ENCODE data around the gene TMEM26. TPM values are rescaled to one million over a fixed set of nuclear protein-coding genes. Genes with fewer than 3 reads are reported as not detected.

TMEM26 gene
- total RNA-seq, 4 donors from 2014 or later, result not detected

DNA sequence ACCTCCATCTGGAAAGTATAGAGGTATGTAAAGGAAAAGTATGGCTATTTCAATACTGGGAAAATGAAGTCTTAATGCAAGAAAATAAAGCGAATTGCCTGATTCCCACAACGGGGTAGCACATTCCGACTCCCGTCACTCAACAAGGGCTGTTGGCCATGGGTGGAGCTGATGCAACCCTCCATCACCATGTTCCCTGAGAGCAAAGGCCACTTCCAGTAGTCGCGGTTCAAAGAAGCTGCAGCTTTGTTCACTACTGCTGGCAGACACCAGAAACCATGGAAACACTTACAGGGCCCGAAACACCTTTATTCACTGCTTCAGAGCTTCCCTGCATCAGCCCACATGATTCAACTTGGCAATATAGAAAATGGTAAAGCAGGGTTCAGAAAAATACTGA lies 44.0 kb downstream of the TMEM26 start:
- Histone ChIP-seq H3K9me3 (no peaks in the 10 kb centered on the region), H3K4me3 (no peak overlapping the region), H3K4me1 (no peaks in the 10 kb centered on the region), H3K36me3 (no peaks in the 10 kb centered on the region), H3K27me3 (no peaks in the 10 kb centered on the region), H3K27ac (no peak overlapping the region)
- no peak for DNase-seq (ENCODE audit: low spot score in 2 of 2)
- no peak for TF ChIP-seq EP300 (IDR thresholded peaks at IDR 0.05)
- no peak for TF ChIP-seq POLR2A (IDR thresholded peaks at IDR 0.05)
- no peak for TF ChIP-seq POLR2AphosphoS5 (IDR thresholded peaks at IDR 0.05)
- no peak for TF ChIP-seq CTCF (IDR thresholded peaks at IDR 0.05)
- WGBS, result 93% methylated on average over 7 of the region's 7 CpGs

- Histone ChIP-seq H3K27me3 (no peaks in the 10 kb centered on the region), H3K4me3 (no peak overlapping the region), H3K9me3 (no peaks in the 10 kb centered on the region), H3K27ac (no peak overlapping the region), H3K4me1 (no peaks in the 10 kb centered on the region), H3K36me3 (no peaks in the 10 kb centered on the region)
- DNase-seq (ENCODE audit: low spot score in 2 of 2), result no peak
- WGBS, result 55% methylated on average over 4 of the region's 4 CpGs
- TF ChIP-seq POLR2A (IDR thresholded peaks at IDR 0.05) (no peak), EP300 (IDR thresholded peaks at IDR 0.05) (no peak), CTCF (IDR thresholded peaks at IDR 0.05) (no peak), POLR2AphosphoS5 (IDR thresholded peaks at IDR 0.05) (no peak)
These were observed 45.1 kb downstream of the TMEM26 start for GRCh38 chr10:61408105-61408504.

DNA sequence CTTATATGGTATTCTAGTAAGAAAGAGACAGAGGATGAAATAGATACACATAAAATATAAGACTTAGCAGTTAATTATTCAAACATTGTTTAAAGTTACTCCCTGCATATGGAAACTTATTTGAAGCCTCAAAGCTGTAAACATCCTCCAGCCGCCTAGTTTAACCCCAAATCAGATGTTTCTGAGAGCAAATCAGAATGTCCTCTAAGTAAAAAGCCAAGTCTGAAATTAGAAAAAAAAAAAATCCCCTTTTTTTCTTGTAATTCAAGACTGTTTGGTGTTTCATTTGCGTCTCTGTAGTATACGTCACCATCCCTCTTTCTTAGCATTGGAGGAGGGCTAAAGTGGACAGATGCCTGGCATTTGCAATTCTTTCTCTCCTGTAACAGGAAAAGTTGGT lies 46.4 kb downstream of the TMEM26 start:
- 93% methylated on average over 3 of the region's 3 CpGs for WGBS

DNA sequence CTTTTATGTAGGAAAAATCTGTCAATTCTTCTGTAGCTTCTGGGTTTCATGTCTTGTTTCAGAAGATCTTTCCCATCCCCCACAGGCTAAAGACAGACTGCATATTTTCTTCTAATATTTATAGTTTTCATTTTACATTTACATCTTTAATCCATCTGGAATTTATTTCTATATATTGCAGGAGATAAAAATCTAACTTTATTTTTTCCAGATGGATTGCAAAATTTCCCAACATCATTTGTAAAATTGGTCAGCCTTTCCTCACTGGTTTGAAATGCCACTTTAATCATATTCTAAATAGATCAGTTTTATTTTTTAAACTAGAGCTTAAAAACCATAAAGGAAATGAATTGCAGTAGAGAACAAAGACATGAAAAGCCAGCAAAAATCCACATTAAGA lies 46.9 kb downstream of the TMEM26 start:
- H3K9me3 ChIP-seq, result no peaks in the 10 kb centered on the region
- H3K36me3 ChIP-seq, result no peaks in the 10 kb centered on the region
- TF ChIP-seq POLR2A (IDR thresholded peaks at IDR 0.05) (no peak), CTCF (IDR thresholded peaks at IDR 0.05) (no peak), EP300 (IDR thresholded peaks at IDR 0.05) (no peak), POLR2AphosphoS5 (IDR thresholded peaks at IDR 0.05) (no peak)
- H3K4me3 ChIP-seq, result no peak overlapping the region
- no peaks in the 10 kb centered on the region for H3K27me3 ChIP-seq
- H3K4me1 ChIP-seq, result no peaks in the 10 kb centered on the region
- no peak for DNase-seq (ENCODE audit: low spot score in 2 of 2)
- H3K27ac ChIP-seq, result no peak overlapping the region

More for the DNA sequence above, 46.4 kb downstream of the TMEM26 start:
- no peak overlapping the region for H3K27ac ChIP-seq
- no peaks in the 10 kb centered on the region for H3K9me3 ChIP-seq
- no peak for DNase-seq (ENCODE audit: low spot score in 2 of 2)
- H3K27me3 ChIP-seq, result no peaks in the 10 kb centered on the region
- TF ChIP-seq EP300 (IDR thresholded peaks at IDR 0.05) (no peak), CTCF (IDR thresholded peaks at IDR 0.05) (no peak), POLR2AphosphoS5 (IDR thresholded peaks at IDR 0.05) (no peak), POLR2A (IDR thresholded peaks at IDR 0.05) (no peak)
- H3K4me1 ChIP-seq, result no peaks in the 10 kb centered on the region
- H3K36me3 ChIP-seq, result no peaks in the 10 kb centered on the region
- H3K4me3 ChIP-seq, result no peak overlapping the region

DNA sequence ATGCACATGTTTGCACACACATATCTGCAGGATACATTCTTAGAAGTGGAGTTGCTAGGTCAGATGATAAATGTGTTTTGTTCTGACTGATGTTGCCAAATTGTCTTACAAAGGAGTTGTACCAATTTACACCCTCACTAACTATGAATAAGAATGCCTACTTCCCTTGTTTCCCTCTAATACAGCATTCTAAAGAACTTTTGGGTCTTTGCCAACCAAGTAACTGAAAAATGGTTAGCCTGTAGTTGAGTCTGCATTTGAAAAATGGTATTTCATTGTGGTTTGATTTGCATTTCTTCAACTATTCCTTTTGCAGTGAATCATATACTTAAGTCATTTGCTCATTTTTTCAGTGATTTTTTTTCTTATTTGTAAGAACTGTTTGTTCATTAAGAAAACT lies 48.4 kb downstream of the TMEM26 start:
- Histone ChIP-seq H3K9me3 (no peaks in the 10 kb centered on the region), H3K27me3 (no peaks in the 10 kb centered on the region), H3K27ac (no peak overlapping the region), H3K4me3 (no peak overlapping the region), H3K4me1 (no peaks in the 10 kb centered on the region), H3K36me3 (no peaks in the 10 kb centered on the region)
- DNase-seq (ENCODE audit: low spot score in 2 of 2), result no peak
- TF ChIP-seq POLR2AphosphoS5 (IDR thresholded peaks at IDR 0.05) (no peak), POLR2A (IDR thresholded peaks at IDR 0.05) (no peak), EP300 (IDR thresholded peaks at IDR 0.05) (no peak), CTCF (IDR thresholded peaks at IDR 0.05) (no peak)

Data from suprapubic skin (tissue), 4 donors.